Pons (tissue), 1 donor: ENCODE results near the gene RTP2.

Experiments
- DNase-seq: peaks from one replicate; pipeline ENCODE4 v3.0.0-alpha.2; 2016; ENCODE audit warnings: low spot score

The RTP2 gene

DNA sequence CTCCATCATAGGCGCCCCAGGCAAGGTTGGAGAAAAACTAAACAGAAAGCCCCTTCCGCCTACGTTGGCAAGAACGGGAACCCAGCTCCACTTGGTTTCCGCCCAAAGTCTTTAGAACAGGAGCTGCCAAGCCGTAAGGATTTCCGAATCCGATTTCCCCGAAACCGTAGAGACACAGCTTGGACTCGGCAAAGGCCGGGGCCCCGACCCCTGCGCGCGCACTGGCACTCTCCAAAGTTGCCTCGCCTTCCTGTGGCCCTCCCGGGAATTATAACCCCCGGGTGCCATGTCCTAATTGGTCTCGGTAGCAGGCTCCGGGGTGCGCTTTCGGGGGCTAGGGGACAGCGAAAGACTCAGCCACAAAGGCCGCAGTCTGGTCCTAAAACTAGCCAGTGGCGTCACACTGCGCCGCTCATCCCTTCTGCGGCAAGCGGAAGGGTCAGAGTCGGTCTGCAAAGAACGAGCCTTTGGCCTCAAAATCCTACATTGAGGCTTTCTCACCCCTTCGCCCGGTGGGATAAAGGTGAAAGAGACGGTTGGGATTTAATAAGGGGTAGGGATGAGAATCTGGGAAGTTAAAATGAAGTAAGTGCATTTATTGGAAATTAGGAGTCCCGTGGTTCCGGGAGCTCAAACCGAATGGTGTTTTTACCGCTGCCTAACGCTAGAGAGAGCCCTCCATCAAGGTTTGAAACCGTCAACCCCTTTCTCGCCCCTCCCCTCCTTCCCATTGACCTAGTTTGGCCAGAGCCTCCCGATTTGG, 36.2 kb upstream of the RTP2 start:
- DNase-seq = peak; percentile 96

DNA sequence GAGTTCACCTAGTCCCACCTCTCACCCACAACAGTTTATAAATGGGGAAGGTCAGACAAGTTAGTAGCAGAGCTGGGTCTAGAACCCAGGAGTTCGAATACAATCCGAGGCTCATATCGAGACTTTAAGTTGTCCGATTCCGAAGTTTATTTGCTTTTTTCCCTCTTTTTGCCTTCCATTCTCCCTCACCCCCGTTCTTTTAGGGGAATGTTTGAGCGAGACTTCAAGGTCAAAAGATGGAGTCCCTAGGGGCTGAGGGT, 35.6 kb upstream of the RTP2 start:
- DNase-seq = peak; percentile 56

DNA sequence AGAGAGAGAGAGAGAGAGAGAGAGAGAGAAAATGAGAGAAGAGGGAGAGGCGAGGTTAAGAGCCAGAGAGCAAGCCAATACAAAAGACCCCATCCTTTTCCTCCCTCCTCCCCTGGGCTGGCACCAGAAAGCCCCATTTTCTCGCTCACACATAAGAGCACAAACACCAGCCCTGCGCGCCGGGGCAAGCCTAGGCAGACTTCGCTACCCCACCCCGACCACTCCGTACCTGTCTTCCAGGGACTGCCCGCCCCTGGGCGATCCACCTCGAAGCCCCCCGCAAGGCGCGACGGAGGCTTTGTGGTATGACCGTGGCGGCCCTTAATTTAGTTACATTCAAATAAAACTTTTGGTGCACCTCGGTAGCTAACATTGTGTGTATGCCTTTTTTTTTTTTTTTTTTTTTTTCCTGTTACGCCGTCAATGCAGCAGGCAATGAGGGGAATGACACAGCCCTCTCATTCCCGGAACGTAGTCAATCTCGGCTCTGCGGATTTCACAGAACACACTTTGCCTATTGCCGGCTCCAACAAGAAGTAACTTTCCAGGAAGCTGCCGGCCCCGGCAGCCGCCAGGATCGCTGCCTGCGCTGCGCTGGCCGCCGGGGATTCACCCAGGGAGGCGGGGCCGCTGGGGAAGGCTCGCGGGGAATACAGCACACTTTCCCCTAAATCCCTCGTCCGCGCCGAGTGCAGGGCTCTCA, 35.2 kb upstream of the RTP2 start:
- no peak for DNase-seq

DNA sequence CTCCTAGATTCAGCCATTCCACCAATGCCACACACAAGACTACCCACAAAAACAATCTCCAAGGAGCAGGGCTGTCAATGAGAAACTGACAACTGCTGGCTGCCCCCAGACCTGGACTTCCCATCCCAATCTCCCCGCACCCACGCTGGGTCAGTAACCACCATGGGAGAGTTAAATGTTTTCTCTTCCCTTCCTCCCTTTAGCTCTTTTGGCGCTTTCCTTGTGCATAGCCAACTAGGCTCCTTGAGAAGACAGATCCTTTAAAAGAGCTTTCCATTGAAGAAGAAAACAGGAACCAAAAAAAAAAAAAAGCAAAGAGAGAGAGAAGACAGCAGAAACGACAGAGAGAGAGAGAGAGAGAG, 34.6 kb upstream of the RTP2 start:
- no peak for DNase-seq

DNA sequence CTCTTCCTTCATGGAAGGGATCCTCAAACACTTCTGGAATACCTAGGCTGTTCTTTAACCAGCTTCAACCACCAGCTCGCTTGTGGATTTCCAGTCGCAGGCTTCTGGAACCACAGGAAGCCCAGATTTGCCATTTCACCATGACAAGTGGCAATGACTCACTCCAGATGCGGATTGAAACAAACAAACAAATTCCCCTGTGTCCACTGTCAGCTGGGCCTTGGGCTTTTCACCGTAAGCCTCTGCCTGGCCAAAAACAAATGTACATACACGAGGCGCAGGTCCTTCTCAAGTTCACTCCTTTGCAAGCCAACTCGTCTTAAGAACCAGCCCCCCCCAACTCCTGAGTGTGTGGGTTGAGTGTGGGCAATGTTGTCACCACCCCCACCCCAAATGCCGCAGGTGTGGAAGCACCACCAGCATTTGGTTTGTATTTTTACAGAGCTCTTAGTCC, 34.1 kb upstream of the RTP2 start:
- DNase-seq = peak; percentile 41

DNA sequence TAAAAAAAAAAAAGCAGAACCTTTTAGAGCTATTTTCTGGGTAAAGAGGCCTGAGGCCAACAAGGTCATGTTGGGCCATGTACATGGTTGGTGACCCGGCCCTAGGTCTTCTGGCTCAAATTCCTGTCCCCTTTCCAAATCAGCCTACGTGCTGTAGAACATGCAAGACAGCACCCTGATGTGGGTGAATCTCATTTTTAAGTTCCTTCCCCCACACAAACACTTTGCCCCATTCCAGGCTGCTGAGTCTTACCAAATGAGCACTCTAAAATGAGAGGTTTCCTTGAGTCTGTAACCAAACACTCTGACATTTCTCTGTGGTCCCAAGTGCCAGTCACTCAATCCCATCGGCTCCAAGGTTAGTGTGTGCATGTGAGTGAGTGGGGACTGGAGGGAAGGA, 33.5 kb upstream of the RTP2 start:
- no peak for DNase-seq

DNA sequence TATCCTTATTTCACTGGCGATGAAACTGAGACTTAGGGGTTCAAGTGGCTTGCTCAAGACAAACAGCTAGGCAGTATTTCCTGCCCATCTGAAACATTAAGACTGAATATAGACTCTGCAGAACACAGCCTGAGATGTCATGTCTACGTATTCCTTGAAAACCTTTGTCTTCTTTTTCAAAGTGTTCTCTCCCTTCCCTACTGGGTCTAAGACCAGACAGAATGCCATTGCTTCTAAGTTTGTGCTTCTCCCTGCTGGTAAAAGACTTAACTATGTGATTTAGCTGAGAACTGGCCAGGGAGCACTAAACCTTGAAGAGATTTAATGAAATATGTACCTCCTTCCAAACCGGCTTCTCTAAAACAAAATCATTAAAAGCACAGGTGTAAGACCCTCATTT, 33.0 kb upstream of the RTP2 start:
- no peak for DNase-seq

DNA sequence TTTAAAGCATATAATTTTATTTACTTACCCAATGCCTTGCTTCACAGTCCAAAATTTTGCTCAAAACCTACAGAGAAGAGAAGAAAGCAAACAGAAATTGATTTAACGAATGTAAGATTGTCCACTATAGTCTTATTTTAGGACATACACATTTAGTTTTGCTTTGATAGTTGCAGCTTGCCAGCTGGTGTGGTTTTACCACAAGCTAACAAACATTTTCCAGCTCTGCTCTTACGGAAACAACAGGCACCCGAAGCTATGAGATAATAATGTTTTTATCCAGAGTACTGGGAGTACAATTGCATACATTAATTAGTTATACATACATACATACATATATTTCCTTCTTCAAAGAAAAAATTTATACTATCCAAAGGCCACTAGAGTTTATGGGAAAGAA, 32.5 kb upstream of the RTP2 start:
- no peak for DNase-seq

DNA sequence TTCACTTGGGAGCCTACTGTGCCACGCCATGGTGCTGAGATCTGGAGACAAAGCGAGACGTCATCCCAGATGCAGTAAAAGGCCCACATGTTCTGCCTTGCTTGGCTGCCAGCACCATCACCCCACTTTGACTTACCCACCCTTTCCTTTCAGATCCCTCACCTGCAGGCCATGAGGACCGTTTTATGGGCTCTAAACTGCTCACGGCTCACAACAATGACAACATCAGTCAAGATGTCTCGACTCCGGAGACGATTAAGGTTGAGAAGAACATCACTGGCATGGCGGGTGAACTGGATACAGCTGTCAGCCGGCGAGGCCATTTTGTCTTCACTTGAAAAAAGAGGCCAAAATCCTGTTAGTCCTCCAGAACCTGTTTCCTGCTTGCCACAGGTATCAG, 31.0 kb upstream of the RTP2 start:
- no peak for DNase-seq

DNA sequence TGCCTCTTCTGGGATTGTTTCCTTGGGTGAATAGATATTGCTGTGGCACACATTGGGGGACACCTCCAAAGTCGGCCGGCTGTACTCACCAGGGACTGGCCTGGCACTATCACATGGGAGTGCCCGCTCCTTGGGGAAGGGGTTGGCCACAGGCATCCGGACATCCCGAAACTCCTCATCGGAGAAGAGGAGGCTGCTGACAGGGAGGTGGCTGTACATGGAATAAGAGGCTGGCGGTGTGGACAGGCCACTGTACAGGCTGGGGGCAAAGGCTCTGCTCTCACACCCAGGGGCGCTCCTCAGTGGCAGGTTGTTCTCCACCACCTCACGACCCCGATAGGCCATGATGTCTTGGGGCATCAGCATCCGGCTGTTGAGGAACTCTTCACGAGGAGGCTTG, 27.2 kb upstream of the RTP2 start:
- no peak for DNase-seq

DNA sequence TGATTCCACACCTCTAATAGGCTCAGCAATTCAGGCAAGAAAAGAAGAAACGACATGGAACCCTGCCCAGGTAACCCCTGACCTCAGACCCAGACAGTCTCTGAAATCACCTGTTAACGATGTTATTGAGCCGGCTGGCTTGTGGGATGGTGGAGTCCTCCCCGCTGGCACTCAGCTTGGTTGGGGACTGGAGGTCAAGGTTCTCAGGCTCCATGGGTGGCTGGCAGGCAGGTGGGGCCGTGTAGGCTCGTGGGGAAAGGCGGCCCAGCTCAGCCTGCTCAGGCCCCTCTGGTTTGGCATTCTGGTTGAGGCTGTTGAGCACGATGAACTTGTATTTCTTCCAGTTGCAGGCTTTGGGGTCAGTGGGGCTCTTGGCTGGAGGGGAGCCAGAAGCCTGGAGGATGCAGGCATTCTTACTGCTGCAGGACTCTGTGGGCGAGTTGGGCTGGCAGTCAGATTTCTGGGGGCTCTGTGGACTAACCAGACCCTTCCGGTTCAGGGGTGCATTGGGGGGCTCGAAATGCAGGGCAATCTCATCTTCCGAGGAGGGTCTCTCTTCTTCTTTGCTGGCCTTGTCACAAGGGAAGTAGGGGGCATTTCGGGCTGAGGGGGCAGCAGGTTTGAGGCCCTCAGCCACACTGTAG, 26.7 kb upstream of the RTP2 start:
- DNase-seq = no peak

DNA sequence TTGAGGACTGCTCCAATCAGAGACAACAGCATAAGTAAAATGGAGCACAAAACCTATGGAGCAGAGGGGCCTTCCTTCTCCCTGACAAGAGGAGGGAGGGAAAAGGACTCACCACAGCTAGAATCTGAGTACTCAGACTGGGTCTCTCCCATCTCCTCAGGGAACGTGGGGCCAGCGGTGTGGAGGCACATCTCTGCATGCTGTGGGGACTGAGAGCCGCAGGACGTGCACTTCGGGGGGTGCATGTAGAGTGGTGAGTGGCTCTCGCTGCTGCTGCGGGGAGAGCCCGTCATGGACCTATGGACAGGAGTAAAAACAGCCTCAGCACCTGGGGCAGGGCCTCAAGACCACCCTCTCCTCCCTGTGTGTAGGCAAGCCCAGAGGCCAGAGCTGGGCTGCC, 25.9 kb upstream of the RTP2 start:
- DNase-seq = no peak

DNA sequence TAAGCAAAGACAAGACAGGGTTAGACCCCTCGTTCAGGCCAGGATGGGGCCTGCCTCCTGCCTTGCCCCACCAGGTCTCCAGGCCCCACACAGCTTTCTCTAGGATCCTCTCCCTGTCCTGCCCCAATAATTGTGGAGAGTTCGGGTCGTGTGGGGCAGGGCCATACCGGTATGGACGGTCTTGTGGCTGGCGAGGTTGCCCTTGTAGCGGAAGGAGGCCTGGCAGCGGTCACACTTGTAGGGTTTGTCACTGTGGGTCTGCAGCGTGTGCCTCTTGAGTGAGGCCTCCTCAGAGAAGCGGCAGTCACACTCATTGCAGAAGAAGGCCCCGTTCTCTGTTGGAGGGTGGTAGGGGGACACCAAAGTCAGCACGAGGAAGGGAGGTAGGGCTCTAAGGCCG, 24.2 kb upstream of the RTP2 start:
- no peak for DNase-seq

DNA sequence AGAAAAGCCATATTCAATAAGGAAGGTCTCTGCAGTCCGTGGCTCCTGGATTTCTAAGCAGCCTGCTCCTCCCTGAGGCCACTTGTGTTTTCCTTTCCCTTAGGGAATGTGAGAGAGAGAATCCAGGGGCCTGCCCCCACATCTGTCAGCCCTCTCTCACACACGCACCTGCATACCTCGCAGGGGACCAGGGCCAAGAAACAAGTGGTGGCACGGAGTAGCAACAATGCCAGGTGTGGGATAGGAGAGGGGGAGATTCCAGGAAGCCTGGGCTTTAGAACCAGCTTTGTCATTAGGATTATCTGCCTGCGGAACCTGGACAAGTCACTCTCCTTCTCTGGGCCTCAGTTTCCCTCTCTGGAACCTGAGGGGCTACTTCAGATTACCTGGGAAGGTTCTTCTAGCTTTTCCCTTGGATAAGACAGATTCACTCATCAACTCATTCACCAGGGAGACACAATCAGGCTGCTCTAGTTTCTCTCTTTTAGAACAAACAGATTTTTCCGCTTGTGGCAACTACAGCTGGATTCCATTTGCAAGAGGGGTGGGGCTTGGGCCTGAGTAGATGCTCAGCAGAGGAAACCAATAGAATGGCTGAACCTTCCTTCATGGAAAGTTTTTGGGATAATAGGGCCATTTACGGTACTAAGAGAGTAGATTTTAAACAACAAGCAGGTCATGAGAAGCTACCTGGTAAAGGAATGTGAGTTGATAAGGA, 23.5 kb upstream of the RTP2 start:
- DNase-seq = no peak

DNA sequence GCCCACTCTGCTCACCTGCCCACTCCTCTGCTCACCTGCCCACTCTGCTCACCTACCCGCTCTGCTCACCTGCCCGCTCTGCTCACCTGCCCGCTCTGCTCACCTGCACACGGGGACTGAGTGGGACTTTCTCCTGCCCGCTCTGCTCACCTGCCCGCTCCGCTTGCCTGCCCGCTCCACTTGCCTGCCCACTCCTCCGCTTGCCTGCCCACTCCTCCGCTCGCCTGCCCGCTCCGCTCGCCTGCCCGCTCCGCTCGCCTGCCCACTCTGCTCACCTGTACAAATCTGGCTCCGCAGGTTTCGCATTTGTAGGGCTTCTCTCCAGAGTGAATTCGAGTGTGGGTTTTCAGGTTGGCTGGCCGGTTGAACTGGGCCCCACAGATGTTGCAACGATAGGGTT, 22.9 kb upstream of the RTP2 start:
- DNase-seq = no peak

DNA sequence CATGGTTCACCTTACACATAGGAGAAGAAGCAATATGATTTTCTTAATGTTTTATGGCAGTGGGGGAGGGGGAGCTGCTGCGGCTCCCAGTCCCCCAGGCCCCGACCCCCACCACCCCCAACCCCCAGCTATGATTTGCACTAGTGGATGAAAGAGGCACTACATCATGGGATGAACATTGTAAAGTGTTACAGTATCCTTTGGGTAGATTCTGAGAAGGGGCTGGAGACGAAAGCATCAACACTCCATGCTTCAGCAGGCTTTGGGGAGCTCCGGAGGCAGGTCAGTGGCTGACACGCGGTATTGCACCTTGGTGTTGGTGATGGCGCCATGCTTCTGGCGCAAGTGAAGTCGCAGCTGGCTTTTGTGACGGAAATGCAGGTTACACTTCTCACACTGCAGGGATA, 19.9 kb upstream of the RTP2 start:
- no peak for DNase-seq

DNA sequence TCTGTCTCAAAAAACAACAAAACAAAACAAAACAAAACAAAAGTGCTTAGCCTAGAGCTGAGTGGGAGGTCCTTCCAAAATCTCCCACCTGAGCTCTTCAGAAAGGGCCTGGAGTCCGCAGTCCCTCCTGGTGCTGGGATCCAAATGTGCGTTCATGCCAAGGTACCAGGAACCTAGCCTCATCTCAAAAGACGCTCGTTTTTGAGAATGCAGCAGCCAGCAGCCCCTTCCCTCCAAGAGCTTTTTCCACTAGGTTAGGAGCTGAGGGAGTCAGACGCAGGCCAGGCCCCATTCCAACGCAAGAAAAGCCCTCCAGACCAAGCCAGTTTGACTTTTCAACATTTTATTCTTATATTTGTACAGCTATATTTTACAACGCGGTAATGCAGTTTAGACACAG, 18.7 kb upstream of the RTP2 start:
- no peak for DNase-seq

DNA sequence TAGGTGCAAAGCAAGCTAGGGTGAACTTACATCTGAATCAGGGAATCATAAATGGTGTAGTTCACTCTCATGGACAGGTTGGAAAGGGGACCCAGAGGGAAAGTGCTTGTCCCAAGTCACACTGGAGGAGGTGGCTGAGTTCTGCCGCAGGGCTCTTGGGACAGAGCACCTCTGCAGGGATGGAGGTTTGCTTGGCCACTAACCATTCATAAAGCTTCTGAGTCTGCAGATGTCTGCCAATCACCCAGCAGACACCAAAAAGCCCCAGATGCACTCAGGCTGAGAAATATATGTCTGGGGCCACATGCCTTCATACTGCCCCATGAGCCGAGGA, 17.9 kb upstream of the RTP2 start:
- no peak for DNase-seq

DNA sequence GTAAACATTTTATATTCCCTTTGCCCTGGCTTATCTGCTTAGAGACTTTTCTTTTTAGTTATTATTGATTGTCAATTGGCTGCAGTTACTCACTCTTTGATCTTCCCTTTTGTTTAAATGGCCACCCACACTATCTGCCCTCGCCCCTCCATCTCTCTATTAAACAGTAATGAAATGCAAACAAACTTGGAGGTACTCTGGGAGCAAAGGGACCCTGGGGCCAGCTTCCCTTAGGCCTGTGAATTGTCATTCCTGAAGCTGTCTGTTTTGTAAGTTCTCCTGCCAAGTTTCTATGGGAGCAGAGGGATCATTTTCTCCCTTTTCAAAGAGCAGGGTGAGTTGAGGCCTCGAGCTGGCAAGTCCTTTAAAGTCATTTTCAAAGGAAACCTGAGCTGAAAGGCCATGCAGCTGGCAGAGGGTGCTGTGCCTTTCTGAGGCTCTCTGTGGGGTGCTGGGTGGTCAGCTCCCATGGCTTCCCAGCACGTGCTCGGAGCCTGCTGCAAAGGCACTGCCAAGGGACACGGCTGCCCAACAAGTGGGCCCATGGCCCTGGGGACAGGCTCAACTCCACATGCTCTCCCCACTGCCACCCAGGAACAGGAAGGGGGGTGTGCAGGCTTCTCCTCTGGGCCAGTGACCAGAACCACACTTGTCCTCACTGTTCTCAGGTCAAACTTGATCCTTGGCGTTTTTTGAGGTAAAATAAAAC, 17.4 kb upstream of the RTP2 start:
- DNase-seq = peak; percentile 54

DNA sequence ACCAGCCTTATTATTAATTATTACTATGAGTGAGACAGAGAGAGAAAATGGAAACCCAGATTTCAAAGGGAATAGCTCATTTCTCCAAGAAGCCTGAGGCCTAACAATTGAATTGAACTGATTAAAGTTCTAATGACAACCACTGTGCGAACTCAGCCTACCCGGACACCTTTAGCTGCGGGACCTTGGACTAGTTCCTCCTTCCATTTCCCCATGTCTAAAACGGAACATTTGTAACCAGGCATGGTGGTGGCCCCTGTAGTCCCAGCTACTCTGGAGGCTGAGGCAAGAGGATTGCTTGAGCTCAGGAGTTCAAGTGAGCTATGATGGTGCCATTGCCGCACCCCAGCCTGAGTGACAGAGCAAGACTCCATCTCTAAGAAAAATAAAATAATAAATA, 16.4 kb upstream of the RTP2 start:
- DNase-seq = no peak

DNA sequence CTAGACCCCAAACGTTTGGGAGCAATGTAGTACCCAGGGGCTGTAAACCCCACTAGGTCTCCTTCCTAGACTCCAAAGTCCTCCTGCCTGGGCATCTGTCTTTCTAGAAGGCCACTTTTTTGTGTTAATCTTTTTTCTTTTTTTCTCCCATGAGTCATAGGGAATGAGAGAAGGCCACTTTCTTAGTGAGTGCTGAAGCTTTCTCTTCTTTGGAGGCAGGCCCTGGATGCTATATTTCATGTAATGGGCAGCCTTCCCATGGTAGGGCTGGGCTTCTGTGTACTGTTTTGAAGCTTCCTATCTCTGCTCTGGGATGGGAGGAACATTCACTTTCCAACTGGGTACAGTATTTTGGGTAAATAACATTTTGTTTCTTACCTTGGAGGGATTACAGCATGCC, 15.2 kb upstream of the RTP2 start:
- DNase-seq = no peak

DNA sequence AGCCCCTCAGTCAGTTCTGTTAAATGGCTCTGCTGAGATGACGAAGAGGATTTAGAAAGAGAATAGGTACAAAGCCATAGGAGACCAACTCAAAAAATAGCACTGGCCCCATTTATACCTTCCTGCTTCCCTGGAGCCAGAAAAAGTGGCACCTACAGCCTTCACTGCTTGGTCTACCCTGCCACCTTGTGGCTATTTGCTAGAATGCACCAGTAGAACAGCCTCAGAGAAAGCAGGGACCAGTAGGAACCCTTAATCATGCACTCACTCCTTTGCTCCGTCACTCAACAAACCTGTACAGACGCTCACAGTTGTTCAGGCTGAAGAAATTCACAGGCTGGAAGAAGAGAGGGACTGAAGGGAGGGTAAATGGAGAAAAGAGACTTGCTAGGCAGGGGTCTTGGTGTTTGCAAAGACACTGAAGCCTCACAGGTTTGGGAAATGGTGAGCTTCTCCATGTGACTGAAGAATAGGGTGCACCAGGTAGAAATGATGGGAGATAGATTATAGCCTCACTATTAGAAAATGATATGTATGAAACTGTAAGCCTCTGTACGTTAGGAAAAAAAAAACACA, 12.1 kb upstream of the RTP2 start:
- DNase-seq = peak; percentile 78
